Left renal cortex interstitium (tissue), 4 donors: ENCODE data around the gene B3GLCT. TPM values are rescaled to one million over a fixed set of nuclear protein-coding genes. Genes with fewer than 3 reads are reported as not detected.

Experiments
- DNase-seq, 4 donors: peaks; one replicate each; pipeline ENCODE4 v3.0.0-alpha.2; 2013; ENCODE audit warnings: low read depth in 4 of 4, low spot score in 2 of 4, missing footprints in 1 of 4
- polyA plus RNA-seq, 4 donors: library from polyadenylated mRNA; unstranded; fragments of 120-200 nt; gene quantifications; one replicate each; pipeline ENCODE4 v1.2.1, GENCODE V29; 2013; ENCODE audit not compliant: insufficient read length in 4 of 4

Gene B3GLCT
- polyA plus RNA-seq, 4 donors, result 17.2 to 25.0 (median 19.5) TPM

DNA sequence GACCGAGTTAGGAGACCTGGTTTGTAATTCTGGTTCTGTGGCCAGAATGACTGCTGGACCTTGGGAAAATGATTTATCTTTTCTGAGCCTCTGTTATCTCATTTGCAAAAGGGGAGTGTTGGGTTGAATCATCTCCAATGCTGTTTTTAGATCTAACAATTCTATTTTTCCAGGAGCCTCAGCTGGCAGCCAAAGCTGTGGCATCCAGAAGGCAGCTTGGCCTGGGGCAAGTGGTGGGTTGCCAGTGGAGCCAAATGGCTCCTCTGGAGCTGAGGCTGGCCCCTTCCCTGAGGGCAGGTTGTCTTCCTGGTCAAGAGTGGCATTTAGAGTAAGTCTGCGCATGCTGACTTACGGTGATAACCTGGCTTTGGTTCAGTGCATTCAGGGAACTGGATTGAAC, 21.3 kb downstream of the B3GLCT start:
- DNase-seq, result no peak

DNA sequence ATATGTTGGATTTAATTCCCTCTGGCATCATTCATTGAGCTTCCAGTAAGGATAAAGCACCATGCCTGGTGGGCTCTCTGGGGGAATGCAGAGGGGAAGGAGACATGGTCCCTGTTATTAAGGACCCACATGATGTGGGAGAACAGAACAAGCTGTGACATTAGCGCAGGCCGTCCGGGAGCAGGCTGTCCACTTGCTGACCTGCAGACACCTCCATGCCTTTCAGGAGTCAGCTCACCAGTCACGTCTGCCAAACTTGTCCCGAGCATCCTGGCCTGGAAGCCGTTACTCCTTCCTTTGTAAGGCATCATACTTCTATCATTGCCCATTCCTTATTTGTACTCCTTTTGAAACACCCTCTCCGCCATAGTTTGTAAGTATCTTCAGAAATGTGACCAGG, 23.4 kb downstream of the B3GLCT start:
- no peak for DNase-seq

DNA sequence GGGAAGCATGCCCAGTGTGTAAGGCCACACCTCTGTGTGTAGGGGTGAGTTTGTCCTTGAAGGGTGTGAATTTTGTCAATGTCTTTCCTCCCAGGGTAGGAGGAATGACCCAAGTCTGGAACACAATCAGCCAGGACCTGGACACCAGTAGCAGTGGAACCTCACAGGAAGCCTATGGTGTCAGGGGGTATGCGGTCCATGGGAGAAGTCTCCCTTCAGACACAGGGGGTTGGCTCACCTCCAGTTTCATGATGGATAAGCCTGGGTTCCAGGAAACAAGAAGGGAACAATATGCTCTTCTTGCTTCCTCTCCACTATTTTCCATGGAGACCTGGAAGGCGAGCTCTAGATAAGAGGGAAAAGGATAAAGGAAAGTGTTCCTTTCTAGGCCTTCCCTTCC, 23.9 kb downstream of the B3GLCT start:
- DNase-seq, result no peak

DNA sequence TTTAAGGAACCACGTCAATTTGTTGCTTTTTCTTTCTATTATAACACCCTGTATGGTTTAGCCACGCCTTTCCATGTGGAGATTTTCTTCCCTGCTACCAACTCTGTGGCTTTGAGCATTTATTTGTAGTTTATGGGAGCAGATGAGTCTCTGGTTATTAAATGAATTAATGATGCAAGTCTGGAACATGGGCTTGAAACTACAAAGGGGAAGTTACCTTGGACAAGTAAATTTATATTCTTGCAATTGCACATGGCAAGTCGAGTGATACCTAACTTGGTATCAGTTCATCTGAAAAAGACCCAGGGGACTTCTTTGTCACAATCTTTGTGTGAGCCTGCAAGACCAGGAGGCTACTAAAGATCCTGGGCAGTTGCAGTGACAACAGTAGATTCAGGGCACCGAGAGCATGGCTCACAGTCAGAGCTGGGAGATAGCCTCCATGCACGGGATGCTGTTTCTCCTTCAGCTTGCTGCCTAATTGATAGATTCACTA, 24.4 kb downstream of the B3GLCT start:
- no peak for DNase-seq

DNA sequence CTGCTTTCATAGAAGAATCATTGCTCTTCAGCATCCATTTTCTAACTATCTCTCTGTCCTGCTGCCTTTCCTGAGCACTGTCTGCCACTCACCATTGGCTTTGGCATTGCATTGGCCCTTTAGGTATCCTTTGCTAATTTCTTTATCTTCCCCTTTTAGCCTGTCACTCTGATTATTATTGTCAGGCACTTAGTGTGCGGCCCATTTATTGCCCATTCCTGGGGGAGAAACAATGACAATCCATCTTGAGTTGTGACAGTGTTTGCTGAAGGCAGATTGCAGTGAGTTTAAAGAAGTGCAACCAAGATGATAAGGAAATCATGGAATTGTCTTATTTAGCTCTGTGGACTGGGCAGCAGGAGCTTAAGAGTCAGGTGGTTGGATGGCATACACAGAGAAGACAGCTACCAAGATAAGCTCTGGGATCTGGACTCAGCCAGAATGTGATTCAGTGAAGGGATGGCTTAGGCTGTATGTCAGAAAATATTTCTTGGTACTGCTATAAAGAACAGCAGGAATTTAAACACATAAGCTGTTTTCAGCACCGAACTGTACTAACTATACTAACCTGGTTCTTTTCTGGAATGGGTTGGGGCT, 25.3 kb downstream of the B3GLCT start:
- no peak for DNase-seq

- no peak for DNase-seq
Measured at GRCh38 chr13:31225998-31226675, 26.4 kb downstream of the B3GLCT start.

GRCh38 chr13:31227063-31227462, 27.3 kb downstream of the B3GLCT start:
- DNase-seq, result no peak

GRCh38 chr13:31227870-31228269, 28.1 kb downstream of the B3GLCT start:
- DNase-seq, result no peak

- DNase-seq, result no peak
Measured at GRCh38 chr13:31234729-31235128, 35.0 kb downstream of the B3GLCT start.

- peak in 1 of 4 donors; percentile 15 for DNase-seq
Measured at GRCh38 chr13:31236211-31236786, 36.5 kb downstream of the B3GLCT start.

- no peak for DNase-seq
Measured at GRCh38 chr13:31240921-31241320, 41.1 kb downstream of the B3GLCT start.

DNA sequence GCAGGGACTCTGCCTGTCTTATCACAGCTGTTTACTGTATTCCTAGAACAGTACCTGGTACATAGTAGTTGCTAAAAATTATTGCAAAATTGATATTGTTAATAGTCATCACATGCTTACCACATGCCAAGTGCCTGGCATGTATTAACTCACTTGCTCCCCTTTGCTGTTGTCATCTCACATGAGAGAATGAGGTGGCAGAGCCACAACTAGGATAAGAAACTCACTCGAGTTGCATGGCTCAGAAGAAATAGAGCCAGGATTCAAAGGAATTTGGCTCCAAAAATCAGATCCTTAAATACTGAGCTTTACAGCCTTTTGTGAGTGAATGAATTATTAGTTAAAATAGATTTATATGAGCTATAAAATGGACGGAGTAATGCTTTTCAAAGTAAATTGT, 42.6 kb downstream of the B3GLCT start:
- no peak for DNase-seq

- peak in 2 of 4 donors; percentile 13 to 36 for DNase-seq
Measured at GRCh38 chr13:31242916-31243315, 43.1 kb downstream of the B3GLCT start.

DNA sequence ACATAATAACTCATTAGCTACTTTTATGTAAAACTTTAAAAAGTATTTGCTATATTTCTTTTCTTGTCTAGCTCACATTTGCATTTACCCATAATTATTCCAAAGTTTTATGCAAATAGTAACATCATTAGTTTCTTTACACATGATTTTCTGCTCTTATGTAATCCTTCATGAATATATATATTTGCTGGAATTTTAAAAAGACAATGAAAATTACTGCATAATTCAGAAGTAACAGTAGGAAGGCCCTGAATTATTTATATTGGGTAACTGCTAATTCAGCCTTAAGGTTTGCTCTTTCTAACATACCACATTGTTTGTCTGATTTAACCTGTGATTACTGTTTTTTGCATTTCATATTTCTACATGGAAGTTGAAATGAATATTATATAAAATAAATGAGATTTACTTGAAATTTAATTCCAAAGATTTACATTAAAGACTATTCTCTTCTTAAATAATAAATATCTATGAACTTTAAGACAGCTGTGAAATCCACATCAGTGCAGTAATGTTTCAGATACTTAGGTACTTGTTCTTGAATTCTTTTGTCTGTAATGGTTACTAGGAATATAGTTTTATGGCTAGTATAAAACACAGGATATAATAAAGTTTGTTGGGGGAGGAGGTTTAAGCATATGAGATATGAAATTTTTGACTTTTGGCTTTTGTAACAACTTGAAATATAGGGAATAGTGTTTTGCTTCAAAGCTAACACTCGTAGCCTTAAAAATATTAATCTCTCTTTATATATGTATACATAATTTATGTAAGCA, 46.0 kb downstream of the B3GLCT start:
- DNase-seq, result no peak

GRCh38 chr13:31246918-31247317, 47.1 kb downstream of the B3GLCT start:
- DNase-seq, result no peak

DNA sequence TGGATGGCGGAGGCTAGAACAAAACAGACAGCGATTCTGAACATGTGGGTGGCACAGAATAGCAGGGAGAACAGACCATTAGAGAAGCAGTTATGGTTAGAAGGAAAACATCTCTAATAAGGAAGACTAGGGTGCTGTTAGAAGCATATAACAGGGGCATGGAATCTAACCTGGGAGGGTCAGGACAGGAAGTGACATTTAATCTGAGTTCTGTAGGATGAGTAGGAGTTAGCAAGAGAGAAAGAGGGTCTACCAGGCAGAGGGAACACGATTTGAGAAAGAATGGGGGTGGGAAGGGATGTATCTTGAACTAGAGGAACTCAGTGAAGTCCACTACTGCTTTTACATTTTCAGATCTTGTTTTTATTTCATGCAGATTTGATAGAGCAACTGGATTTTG, 48.6 kb downstream of the B3GLCT start:
- no peak for DNase-seq

DNA sequence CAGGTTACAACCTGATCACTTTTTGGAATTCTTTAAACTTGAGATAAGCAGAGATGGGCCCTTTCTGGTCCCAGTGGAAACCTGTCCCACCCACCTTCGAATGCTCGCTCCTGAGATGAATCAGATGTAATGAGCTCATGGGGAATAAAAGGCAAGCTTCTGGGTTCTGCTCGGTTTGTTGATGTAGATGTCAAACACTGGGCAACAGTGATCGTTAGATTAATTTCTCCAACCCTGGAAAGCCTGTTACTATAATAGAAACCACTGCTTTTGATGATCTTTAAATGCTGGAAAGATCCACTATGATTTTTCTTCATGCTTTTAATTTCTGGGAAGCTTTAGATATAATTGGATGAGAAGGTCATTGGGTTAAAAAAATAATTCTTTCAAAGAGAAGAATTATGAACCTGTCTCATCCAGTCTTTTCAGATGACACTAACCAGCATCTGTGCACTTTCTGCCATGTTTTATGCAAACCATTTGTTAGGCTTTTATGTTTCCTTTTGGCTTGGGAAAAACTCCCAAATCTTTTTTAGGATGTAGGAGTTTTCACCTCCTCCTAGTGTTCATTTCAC, 49.3 kb downstream of the B3GLCT start:
- no peak for DNase-seq

GRCh38 chr13:31250435-31250834, 50.7 kb downstream of the B3GLCT start:
- no peak for DNase-seq

- no peak for DNase-seq
Measured at GRCh38 chr13:31261241-31261640, 61.5 kb downstream of the B3GLCT start.

DNA sequence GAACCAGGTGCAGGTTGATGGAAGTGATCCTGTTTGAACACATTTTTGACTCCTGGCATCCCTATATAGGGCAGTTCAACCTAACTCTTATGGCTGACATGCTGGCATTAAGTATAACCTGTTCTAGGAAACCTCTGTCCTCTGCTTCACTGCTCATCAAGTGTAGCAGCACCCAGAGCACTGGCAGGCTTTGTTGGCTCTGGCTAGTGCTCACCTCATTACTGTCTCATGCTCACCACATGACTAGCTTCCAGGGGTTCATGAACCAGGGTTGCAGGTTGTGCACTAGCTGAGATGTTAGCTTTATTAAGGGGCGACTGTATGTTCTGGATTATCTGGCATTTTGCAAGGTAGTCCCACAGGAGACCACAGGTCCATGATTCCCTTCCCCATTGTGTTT, 63.6 kb downstream of the B3GLCT start:
- no peak for DNase-seq

- no peak for DNase-seq
Measured at GRCh38 chr13:31264151-31264550, 64.4 kb downstream of the B3GLCT start.
